K562 (cell line): Measurements from ENCODE around the gene USPL1. TPM values are rescaled to one million over a fixed set of nuclear protein-coding genes. Genes with fewer than 3 reads are reported as not detected.

Experiments
- E2F3 ChIP-seq: fragments of 250-450 bp; sonication (Bioruptor Pico); IDR thresholded peaks from 2 replicates; pipeline ENCODE4 v1.4.0; 2020; ENCODE audit warnings: mild to moderate bottlenecking
- FOXK1 ChIP-seq: sonication (generic); formaldehyde crosslinking; IDR thresholded peaks from 2 replicates; pipeline ENCODE4 v1.8.0; 2022; ENCODE audit warnings: missing genetic modification reagents, mild to moderate bottlenecking, borderline replicate concordance
- FOXP4 ChIP-seq: sonication (generic); formaldehyde crosslinking; IDR thresholded peaks from 2 replicates; pipeline ENCODE4 v1.8.0; 2022; ENCODE audit warnings: mild to moderate bottlenecking, missing genetic modification reagents, borderline replicate concordance
- HDAC1 ChIP-seq, 2 experiments: fragments of 450-650 bp; IDR thresholded peaks; 2 replicates each; pipeline ENCODE4 v1.6.1; 2016 to 2017; ENCODE audit warnings: inconsistent platforms in 1 of 2, mild to moderate bottlenecking in 1 of 2, moderate library complexity in 1 of 2
- IRF2 ChIP-seq: sonication (generic); formaldehyde crosslinking; IDR thresholded peaks from 2 replicates; pipeline ENCODE4 v1.8.1; 2022; ENCODE audit warnings: mild to moderate bottlenecking, missing genetic modification reagents
- NR0B1 ChIP-seq: fragments of 450-650 bp; IDR thresholded peaks from one replicate; pipeline ENCODE4 v1.6.1; 2018; ENCODE audit warnings: mild to moderate bottlenecking, moderate library complexity; ENCODE audit not compliant: partially characterized antibody
- PHF20 ChIP-seq: fragments of 450-650 bp; IDR thresholded peaks from 2 replicates; pipeline ENCODE4 v1.6.1; 2018; ENCODE audit not compliant: partially characterized antibody
- RAD51 ChIP-seq: fragments of 450-650 bp; IDR thresholded peaks from 2 replicates; pipeline ENCODE4 v1.7.1; 2016; ENCODE audit warnings: low read depth, mild to moderate bottlenecking, borderline replicate concordance
- TARDBP ChIP-seq: fragments of 450-650 bp; IDR thresholded peaks from 2 replicates; pipeline ENCODE4 v1.6.1; 2016
- TCF3 ChIP-seq: sonication (generic); formaldehyde crosslinking; IDR thresholded peaks from 2 replicates; pipeline ENCODE4 v1.4.0; 2020; ENCODE audit warnings: mild to moderate bottlenecking, missing genetic modification reagents
- TGIF2 ChIP-seq: sonication (generic); formaldehyde crosslinking; IDR thresholded peaks from 2 replicates; pipeline ENCODE4 v1.8.1; 2022; ENCODE audit warnings: mild to moderate bottlenecking, missing genetic modification reagents, moderate library complexity
- YY1 ChIP-seq, 3 experiments: IDR thresholded peaks; 2 replicates each; pipeline ENCODE4 v1.6.1; 2011; ENCODE audit warnings: low read length in 2 of 3, mild to moderate bottlenecking in 2 of 3, moderate library complexity in 2 of 3, borderline replicate concordance in 1 of 3, control low read depth in 1 of 3, low read depth in 1 of 3; ENCODE audit not compliant: insufficient read depth in 3 of 3, insufficient replicate concordance in 2 of 3, control insufficient read depth in 1 of 3, insufficient read length in 1 of 3; ENCODE audit errors: extremely low read depth in 1 of 3
- ZKSCAN8 ChIP-seq: fragments of 200-800 bp; sonication (Bioruptor generic); IDR thresholded peaks from 2 replicates; pipeline ENCODE4 v1.6.1; 2016; ENCODE audit warnings: missing genetic modification characterization, missing compliant biosample characterization
- ZNF224 ChIP-seq: sonication (generic); formaldehyde crosslinking; IDR thresholded peaks from 2 replicates; pipeline ENCODE4 v1.8.0; 2022; ENCODE audit warnings: mild to moderate bottlenecking, missing genetic modification reagents
- ZNF347 ChIP-seq: fragments of 450-650 bp; formaldehyde crosslinking; IDR thresholded peaks from 2 replicates; pipeline ENCODE4 v1.4.0; 2020; ENCODE audit warnings: low read depth, mild to moderate bottlenecking, moderate library complexity
- polyA plus RNA-seq, 8 experiments: library from polyadenylated mRNA; depleted of rRNA in 4 of 8; stranded (reverse) in 5 of 8; unstranded in 3 of 8; fragments of >200 nt; fragmentation: Nextera tagmentation in 2 of 8; fragmentation: Illumina TruSeq in 1 of 8; extraction: Ambion mirVana in 2 of 8; extraction: Trizol in 1 of 8; gene quantifications; 2 replicates each; pipeline versions ENCODE4 v1.2.1 to v1.2.3, GENCODE V29; 2011 to 2014; ENCODE audit warnings: inconsistent platforms in 1 of 8, missing spikeins in 1 of 8
- total RNA-seq, 7 experiments: library from RNA; depleted of rRNA in 6 of 7; stranded (reverse); fragments of >200 nt in 6 of 7; fragmentation: Illumina TruSeq in 2 of 7; extraction: Trizol in 2 of 7; gene quantifications; 2 replicates each; pipeline versions ENCODE4 v1.2.1 to v1.2.3, GENCODE V29; 2011 to 2021; ENCODE audit warnings: low replicate concordance in 1 of 7
- TF ChIP-seq, protein P1 (sequence below): fragments of 450-650 bp; IDR thresholded peaks from 2 replicates; pipeline ENCODE4 v1.6.1; 2018; ENCODE audit not compliant: partially characterized antibody
- TF ChIP-seq, protein P2 (sequence below): sonication (generic); formaldehyde crosslinking; IDR thresholded peaks from 2 replicates; pipeline ENCODE4 v1.8.0; 2022; ENCODE audit warnings: mild to moderate bottlenecking, missing genetic modification reagents

Gene USPL1
- total and polyA plus RNA-seq, 9 of the 15 experiments (the other 6 are each of a cell fraction or from before 2014, with no cell fraction given), result 5.5 to 18.0 (median 12.0) TPM

DNA sequence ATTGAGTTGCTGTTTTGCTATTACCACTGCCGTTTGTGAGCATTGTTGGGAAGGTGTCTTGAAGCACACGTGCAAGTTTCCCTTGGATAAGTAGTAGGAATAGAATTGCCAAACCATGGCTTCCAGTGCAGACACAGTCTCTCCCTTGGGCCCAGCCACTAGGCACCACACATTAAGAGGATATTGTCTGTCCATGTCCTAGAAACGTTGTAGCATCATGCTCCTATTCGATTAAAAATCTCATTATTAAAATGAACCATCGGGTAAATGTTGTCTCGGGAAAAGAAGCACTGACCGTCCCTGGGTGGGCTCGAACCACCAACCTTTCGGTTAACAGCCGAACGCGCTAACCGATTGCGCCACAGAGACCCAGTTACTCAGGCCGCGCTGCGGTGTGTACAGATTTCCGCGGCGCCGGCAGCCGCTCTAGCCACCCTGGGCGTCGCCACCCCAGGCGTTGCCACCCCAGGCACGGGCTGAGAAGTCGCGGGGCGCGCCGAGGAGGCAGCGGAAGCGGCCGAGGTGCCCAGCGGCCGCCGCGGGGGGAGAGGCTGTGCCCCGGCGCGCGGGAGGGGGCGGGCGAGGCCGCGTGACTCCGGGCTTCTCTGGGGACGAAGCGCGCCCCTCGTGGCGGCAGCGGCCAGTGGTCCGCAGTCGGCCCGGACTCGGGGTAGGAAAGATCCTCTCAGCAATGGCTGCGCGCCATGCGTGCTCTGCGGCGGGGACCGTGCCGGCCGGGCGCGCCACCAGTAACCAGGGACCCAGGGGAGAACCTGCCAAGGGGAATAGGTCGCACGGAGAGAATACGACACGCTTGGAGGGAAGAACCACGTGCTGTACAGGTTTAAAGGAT, 56.2 kb downstream of the USPL1 start (continued):
- TF ChIP-seq ZKSCAN8 (CRISPR knock-in tag) (no peak), PHF20 (no peak), FOXK1 (CRISPR knock-in tag) (no peak), NR0B1 (no peak), ZNF347 (CRISPR knock-in tag) (no peak), YY1 (IDR thresholded peaks at IDR 0.05; ENCODE audit: borderline replicate concordance in 1 of 3, control insufficient read depth in 1 of 3, extremely low read depth in 1 of 3, insufficient read depth in 3 of 3, insufficient read length in 1 of 3, insufficient replicate concordance in 2 of 3, low read depth in 1 of 3, low read length in 2 of 3) (peak; percentile 44 to 86 (median 78)), E2F3 (0 out of 2 replicates have a peak, but pooled peaks have one; percentile 7), IRF2 (CRISPR knock-in tag) (no peak), ZNF224 (no peak), RAD51 (peak; percentile 53; the same call in 1 of the 2 replicates), HDAC1 (IDR thresholded peaks at IDR 0.05) (no peak), TCF3 (CRISPR knock-in tag) (no peak), FOXP4 (CRISPR knock-in tag) (no peak), TARDBP (peak; percentile 82), TGIF2 (no peak)
- TF ChIP-seq, protein P1, sequence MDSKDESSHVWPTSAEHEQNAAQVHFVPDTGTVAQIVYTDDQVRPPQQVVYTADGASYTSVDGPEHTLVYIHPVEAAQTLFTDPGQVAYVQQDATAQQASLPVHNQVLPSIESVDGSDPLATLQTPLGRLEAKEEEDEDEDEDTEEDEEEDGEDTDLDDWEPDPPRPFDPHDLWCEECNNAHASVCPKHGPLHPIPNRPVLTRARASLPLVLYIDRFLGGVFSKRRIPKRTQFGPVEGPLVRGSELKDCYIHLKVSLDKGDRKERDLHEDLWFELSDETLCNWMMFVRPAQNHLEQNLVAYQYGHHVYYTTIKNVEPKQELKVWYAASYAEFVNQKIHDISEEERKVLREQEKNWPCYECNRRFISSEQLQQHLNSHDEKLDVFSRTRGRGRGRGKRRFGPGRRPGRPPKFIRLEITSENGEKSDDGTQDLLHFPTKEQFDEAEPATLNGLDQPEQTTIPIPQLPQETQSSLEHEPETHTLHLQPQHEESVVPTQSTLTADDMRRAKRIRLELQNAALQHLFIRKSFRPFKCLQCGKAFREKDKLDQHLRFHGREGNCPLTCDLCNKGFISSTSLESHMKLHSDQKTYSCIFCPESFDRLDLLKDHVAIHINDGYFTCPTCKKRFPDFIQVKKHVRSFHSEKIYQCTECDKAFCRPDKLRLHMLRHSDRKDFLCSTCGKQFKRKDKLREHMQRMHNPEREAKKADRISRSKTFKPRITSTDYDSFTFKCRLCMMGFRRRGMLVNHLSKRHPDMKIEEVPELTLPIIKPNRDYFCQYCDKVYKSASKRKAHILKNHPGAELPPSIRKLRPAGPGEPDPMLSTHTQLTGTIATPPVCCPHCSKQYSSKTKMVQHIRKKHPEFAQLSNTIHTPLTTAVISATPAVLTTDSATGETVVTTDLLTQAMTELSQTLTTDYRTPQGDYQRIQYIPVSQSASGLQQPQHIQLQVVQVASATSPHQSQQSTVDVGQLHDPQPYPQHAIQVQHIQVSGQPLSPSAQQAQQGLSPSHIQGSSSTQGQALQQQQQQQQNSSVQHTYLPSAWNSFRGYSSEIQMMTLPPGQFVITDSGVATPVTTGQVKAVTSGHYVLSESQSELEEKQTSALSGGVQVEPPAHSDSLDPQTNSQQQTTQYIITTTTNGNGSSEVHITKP, result no peak
- TF ChIP-seq, protein P2, sequence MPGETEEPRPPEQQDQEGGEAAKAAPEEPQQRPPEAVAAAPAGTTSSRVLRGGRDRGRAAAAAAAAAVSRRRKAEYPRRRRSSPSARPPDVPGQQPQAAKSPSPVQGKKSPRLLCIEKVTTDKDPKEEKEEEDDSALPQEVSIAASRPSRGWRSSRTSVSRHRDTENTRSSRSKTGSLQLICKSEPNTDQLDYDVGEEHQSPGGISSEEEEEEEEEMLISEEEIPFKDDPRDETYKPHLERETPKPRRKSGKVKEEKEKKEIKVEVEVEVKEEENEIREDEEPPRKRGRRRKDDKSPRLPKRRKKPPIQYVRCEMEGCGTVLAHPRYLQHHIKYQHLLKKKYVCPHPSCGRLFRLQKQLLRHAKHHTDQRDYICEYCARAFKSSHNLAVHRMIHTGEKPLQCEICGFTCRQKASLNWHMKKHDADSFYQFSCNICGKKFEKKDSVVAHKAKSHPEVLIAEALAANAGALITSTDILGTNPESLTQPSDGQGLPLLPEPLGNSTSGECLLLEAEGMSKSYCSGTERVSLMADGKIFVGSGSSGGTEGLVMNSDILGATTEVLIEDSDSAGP, result no peak
